CD4-positive, alpha-beta T cell treated with Interleukin-15 for 1 hour (primary cell): ENCODE results near the gene GPC5.

Experiments used
- DNase-seq: peaks from one replicate; pipeline ENCODE4 v3.0.0-alpha.2; 2020

Gene GPC5

GRCh38 chr13:92074658-92075057 lies 676.2 kb downstream of the GPC5 start:
- DNase-seq = no peak

DNA sequence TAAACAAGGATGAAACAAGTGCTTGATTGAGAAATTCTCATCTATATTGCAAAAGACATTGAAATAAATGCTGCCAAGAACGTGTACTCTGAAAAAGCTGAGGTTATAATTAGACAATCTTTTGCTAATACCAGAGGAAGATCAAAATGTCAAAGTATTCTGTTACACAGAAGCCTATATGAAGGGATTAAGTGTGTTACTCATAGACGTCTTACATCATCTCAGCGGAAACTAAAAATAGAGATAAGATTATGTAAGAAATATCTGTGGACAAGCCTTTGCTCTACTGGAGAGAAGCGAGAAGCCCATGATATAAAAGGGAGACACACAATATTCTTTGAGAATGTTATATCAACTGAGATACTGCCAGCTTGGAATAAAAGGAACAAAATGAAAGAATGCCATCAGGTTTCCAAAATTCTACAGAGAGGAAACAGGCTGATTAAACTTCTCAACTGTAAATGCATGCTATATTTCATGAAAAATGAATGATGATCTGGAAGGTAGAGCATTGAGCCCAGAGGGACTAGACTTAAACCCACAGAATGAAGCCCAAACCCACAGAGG lies 699.0 kb downstream of the GPC5 start:
- no peak for DNase-seq

DNA sequence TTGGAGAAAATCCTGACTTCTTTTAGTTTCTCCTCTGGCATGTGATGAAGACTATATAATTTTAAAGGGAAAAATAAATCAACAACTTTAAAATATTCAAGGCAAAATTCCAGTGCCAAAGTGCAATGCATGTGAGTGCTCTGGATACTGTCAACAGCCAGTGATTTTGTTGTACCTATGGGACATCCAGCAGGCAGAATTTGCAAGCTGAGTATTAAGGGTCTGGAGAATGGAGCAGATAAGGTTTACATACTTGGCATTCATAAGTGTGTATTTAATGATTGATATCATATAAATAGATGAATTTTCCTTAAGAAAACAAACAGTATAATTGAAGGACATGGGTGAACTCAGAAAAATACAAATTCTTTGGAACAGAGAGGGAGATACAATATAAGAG lies 703.4 kb downstream of the GPC5 start:
- DNase-seq = no peak

GRCh38 chr13:92103689-92104153 lies 705.3 kb downstream of the GPC5 start:
- DNase-seq = no peak

DNA sequence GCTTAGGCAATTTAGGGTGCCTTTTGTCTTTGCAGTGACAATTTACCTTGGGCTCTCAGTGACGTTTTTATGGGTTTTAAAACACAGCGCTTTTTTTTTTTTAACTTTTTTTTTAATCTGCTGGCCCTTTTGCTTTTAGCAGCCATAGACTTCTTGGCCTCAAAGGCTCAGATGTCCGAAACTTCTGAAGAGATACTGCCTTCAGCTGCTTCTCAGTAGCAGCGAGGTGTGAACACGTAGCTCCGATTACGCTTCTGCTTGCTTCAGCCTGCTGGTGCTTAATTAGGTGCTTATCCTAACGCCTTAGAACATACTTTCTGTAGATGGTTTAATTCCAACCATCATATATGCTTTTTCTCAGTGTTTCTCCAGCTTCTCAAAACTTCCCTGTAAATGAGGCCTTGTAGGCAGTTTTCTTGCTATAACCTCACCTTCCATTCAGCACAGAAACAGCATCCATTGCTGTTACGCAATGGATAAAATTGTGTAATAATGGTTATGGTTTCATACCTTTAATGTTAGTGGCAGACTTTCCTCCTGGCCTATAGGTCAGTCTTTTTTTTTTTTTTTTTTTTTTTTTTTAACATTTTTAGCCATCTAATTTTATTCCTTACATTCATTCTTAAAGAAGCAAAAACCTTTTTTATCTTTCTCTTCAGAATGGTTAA lies 723.9 kb downstream of the GPC5 start:
- no peak for DNase-seq

- no peak for DNase-seq
These were observed 728.0 kb downstream of the GPC5 start for GRCh38 chr13:92126399-92126798.

DNA sequence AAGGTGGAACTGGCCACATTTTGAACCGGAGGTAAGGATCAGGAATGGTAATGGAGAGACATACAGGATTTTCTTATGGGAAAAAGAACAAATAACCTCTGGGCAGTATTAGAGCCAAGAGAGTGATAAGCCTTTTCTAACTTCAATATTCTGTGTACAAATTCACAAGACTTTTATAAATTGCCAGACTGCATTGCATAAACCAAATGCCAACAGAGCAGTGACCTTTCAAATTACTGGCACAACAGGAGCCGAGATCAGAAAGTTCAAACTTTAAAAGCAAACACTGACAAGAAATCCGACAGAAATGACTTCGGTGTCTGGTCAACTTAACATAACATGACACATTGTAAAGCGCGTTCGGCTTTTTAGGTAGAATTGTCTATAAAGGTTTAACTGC lies 737.1 kb downstream of the GPC5 start:
- DNase-seq = no peak

DNA sequence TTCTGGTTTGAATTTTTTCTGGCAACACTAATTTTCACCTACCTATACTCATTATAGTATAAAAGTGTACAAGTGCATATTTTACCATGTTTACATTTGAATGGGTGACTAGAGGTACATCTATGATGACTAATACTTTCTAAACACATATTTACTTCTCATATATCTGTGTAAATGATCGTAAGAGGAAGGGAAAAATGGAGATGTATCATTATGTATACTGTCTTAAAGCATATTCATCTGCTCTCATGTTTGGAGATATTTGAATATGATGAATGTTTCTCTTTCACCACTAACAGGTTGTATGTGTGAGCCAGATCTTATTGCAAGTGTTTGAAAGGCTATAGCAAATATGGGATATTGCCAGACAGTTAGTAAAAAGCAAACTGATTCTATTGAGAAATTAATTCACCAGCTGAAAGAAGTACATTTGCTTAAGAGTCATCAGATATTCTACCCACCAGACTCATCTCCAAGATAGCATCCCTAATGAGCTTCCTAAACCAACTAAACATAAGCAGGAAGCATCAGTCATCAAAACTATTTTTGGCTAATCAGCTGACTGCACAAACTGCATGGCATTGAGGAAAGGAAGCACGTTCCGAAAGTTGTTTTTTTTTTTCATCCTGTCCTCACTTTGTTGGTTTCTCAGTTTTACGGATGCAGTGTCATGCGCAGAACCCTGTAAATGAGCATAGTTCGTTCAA lies 738.2 kb downstream of the GPC5 start:
- no peak for DNase-seq

GRCh38 chr13:92137520-92137919 lies 739.1 kb downstream of the GPC5 start:
- no peak for DNase-seq

- DNase-seq = no peak
These were observed 745.3 kb downstream of the GPC5 start for GRCh38 chr13:92143766-92144165.

DNA sequence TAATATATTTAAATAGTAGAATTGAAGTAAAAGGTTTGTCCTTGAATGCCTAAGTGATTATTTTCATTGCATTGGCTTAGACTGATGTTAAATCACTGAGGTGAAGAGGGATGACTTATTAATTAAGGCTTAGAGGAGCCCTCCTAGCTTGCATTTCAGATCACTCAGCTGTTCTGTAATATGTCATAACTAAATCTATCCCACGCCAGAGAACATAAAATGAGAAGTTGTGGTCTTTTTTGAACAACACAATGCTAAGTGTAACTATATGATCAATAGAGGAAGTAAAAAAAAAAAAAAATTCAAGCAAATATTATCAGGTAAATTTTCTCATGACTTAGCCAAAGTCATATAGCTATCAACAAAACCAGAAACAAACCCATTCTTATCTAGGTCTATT lies 752.2 kb downstream of the GPC5 start:
- DNase-seq = no peak

GRCh38 chr13:92158346-92158745 lies 759.9 kb downstream of the GPC5 start:
- DNase-seq = no peak

DNA sequence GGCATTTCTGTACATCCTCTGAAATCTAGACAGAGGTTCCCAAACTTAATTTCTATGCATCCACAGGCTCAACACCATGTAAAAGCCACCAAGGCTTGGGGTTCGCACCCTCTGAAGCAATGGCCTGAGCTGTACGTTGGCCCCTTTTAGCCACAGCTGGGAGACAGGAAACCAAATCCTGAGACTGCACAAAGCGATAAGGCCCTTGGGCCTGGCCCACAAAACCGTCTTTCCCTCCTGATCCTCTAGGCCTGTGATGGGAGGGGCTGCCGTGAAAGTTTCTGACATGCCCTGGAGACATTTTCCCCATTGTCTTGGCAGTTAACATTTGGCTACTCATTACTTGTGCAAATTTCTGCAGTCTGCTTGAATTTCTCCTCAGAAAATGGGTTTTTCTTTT lies 766.4 kb downstream of the GPC5 start:
- no peak for DNase-seq

GRCh38 chr13:92172191-92172590 lies 773.8 kb downstream of the GPC5 start:
- no peak for DNase-seq

- no peak for DNase-seq
These were observed 774.8 kb downstream of the GPC5 start for GRCh38 chr13:92173254-92173653.

DNA sequence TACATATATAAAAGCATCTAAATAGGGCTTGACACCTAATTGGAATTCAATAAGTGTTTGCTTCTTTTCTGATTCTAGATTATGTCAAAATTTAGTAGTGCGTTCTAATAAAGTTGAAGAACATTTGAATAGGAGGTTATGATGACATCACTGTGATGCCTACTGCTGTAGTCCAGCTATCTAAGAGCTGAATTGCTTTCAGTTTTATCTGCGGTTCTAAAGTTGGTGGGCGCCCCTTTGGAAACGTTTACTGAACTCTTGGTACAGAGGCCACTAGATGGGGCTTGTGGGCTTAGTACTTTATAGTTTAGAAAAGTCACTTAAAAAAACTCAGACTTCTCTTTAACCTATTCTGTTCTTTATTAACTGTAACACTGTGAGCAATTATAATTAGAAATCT lies 776.9 kb downstream of the GPC5 start:
- no peak for DNase-seq

- DNase-seq = no peak
These were observed 779.5 kb downstream of the GPC5 start for GRCh38 chr13:92177966-92178365.

- no peak for DNase-seq
These were observed 780.8 kb downstream of the GPC5 start for GRCh38 chr13:92179223-92179622.

- no peak for DNase-seq
These were observed 789.1 kb downstream of the GPC5 start for GRCh38 chr13:92187378-92187989.

GRCh38 chr13:92188574-92188973 lies 790.2 kb downstream of the GPC5 start:
- DNase-seq = no peak

- no peak for DNase-seq
These were observed 798.3 kb downstream of the GPC5 start for GRCh38 chr13:92196591-92197256.

- no peak for DNase-seq
These were observed 799.2 kb downstream of the GPC5 start for GRCh38 chr13:92197669-92198068.

- no peak for DNase-seq
These were observed 820.2 kb downstream of the GPC5 start for GRCh38 chr13:92218615-92219014.
